ENCODE data around the gene STAC2. TPM values are rescaled to one million over a fixed set of nuclear protein-coding genes. Genes with fewer than 3 reads are reported as not detected.
A peak's percentile ranks its signal among the peaks of the same experiment; 100 is the strongest.

The STAC2 gene
- total and polyA plus RNA-seq, 9 of the 15 experiments (the other 6 are each of a cell fraction or from before 2014, with no cell fraction given) = not detected

GRCh38 chr17:39166437-39167335 is 59.1 kb downstream of the STAC2 start:
- intact Hi-C loops (cut with micrococcal nuclease) (no loop called here), in situ Hi-C loops (cut with MboI) (no loop called here)
- Histone ChIP-seq H3K27ac (ENCODE audit: extremely low read depth, low read depth, low read length) (no peak overlapping the region), H3K36me3 (ENCODE audit: control insufficient read depth, insufficient read depth, low read length) (no peaks in the 10 kb centered on the region), H4K20me1 (replicated peaks; ENCODE audit: control insufficient read depth, insufficient read depth, low read length) (no peaks in the 10 kb centered on the region), H3K9me3 (replicated peaks; ENCODE audit: control insufficient read depth, insufficient read depth, low read depth, low read length) (no peaks in the 10 kb centered on the region), H3K4me1 (replicated peaks in 1 of 2; ENCODE audit: control insufficient read depth in 2 of 2, insufficient read depth in 2 of 2, low read length in 2 of 2) (peaks cover 5 to 19% of the 10 kb centered on the region in 2 experiments; a peak in 3 of 5 replicates), H3K9me1 (ENCODE audit: control insufficient read depth, insufficient read depth, low read length) (no peaks in the 10 kb centered on the region), H3K9ac (ENCODE audit: insufficient read depth in 1 of 2, low read depth in 2 of 2, low read length in 2 of 2) (peak overlapping the region in 1 of 2 experiments; percentile 6; a peak in 1 of 4 replicates), H3K4me2 (ENCODE audit: insufficient read depth, low read length) (no peak overlapping the region), H3K4me3 (no peak overlapping the region), H2AFZ (ENCODE audit: low read depth, low read length) (no peak overlapping the region), H3K79me2 (ENCODE audit: control insufficient read depth, insufficient read depth, low read length) (no peaks in the 10 kb centered on the region), H3K27me3 (ENCODE audit: control insufficient read depth in 2 of 2, insufficient read depth in 2 of 2, low read length in 2 of 2) (no peaks in the 10 kb centered on the region)
- TF ChIP-seq SPI1 (IDR thresholded peaks at IDR 0.05; ENCODE audit: borderline replicate concordance, low read depth, low read length) (peak; percentile 90), ID3 (CRISPR knock-in tag; IDR thresholded peaks at IDR 0.05) (no peak), ID3 (tag; IDR thresholded peaks at IDR 0.05) (no peak), OTX1 (CRISPR knock-in tag; IDR thresholded peaks at IDR 0.05) (0 out of 2 replicates have a peak, but pooled peaks have one; percentile 14), MBD2 (IDR thresholded peaks at IDR 0.05; ENCODE audit: borderline replicate concordance, low read depth) (no peak)
- ATAC-seq = no peak
- ChIA-PET CTCF (ENCODE audit: low intra/inter-chr PET ratio) (no interaction called here), POLR2A (interaction anchor here (0.5 to 1.4 kb wide), 4 partner anchors 11 to 85 kb away, joined by 3 to 4 read pairs (median 4); no protein-coding TSS in a partner anchor)
- DNase-seq (ENCODE audit: extremely low read depth in 1 of 4, low spot score in 3 of 4) = no peak
- FAIRE-seq = no peak
- WGBS (ENCODE audit: insufficient coverage, low coverage, missing lambda C conversion rate) = 7% methylated on average over 7 of the region's 7 CpGs
- no TSS peak for BruUV-seq (replicated peaks)

Measured in K562 (cell line).